Loucy (cell line): Measurements from ENCODE around the gene PALLD.
A peak's percentile ranks its signal among the peaks of the same experiment; 100 is the strongest.

Experiments
- H2AFZ ChIP-seq: fragments of 200-600 bp; sonication (generic); 2 replicates; pipeline ENCODE4 v1.6.0; 2016; ENCODE audit warnings: antibody characterized with exemption, mild to moderate bottlenecking, low read length, moderate library complexity
- H3F3A ChIP-seq: fragments of 200-600 bp; 2 replicates; pipeline ENCODE4 v1.6.0; 2016; ENCODE audit warnings: antibody characterized with exemption, low read depth, mild to moderate bottlenecking
- H3K27me3 ChIP-seq: fragments of 200-600 bp; sonication (generic); 2 replicates; pipeline ENCODE4 v1.6.1; 2014; ENCODE audit warnings: low read length, mild to moderate bottlenecking; ENCODE audit not compliant: insufficient read depth, poor library complexity, severe bottlenecking
- H3K36me3 ChIP-seq: fragments of 200-600 bp; sonication (generic); 2 replicates; pipeline ENCODE4 v1.6.1; 2016; ENCODE audit warnings: low read length; ENCODE audit not compliant: insufficient read depth
- H3K4me1 ChIP-seq: fragments of 200-600 bp; sonication (generic); 2 replicates; pipeline ENCODE4 v1.5.1; 2014; ENCODE audit warnings: low read length, mild to moderate bottlenecking; ENCODE audit not compliant: insufficient read depth, poor library complexity, severe bottlenecking
- H3K4me2 ChIP-seq: fragments of 200-600 bp; sonication (generic); 2 replicates; pipeline ENCODE4 v1.6.0; 2014; ENCODE audit warnings: antibody characterized with exemption, low read length, low read depth, mild to moderate bottlenecking; ENCODE audit not compliant: poor library complexity, severe bottlenecking
- H3K4me3 ChIP-seq: fragments of 200-600 bp; sonication (generic); 2 replicates; pipeline ENCODE4 v1.5.1; 2014; ENCODE audit warnings: low read length, mild to moderate bottlenecking, mixed read lengths; ENCODE audit not compliant: poor library complexity, severe bottlenecking
- H3K79me2 ChIP-seq: fragments of 200-600 bp; sonication (generic); 2 replicates; pipeline ENCODE4 v1.6.1; 2014; ENCODE audit warnings: low read length; ENCODE audit not compliant: insufficient read depth
- H3K9ac ChIP-seq: fragments of 200-600 bp; sonication (generic); 2 replicates; pipeline ENCODE4 v1.6.0; 2014; ENCODE audit warnings: mild to moderate bottlenecking, low read depth, low read length, moderate library complexity; ENCODE audit not compliant: poor library complexity, severe bottlenecking
- H3K9me2 ChIP-seq: fragments of 200-600 bp; sonication (generic); replicated peaks from 2 replicates; pipeline ENCODE4 v1.6.1; 2016; ENCODE audit warnings: low read depth, low read length, mixed read lengths
- H3K9me3 ChIP-seq: fragments of 200-600 bp; sonication (generic); 2 replicates; pipeline ENCODE4 v1.6.1; 2014; ENCODE audit warnings: mild to moderate bottlenecking, antibody characterized with exemption, low read length, low read depth; ENCODE audit not compliant: insufficient read depth
- H4K20me1 ChIP-seq: fragments of 200-600 bp; sonication (generic); 2 replicates; pipeline ENCODE4 v1.6.0; 2014; ENCODE audit warnings: antibody characterized with exemption, low read length, mild to moderate bottlenecking; ENCODE audit not compliant: insufficient read depth, poor library complexity, severe bottlenecking
- EZH2phosphoT487 ChIP-seq: fragments of 200-600 bp; IDR thresholded peaks from 2 replicates; pipeline ENCODE4 v1.6.1; 2018; ENCODE audit warnings: antibody characterized with exemption, mild to moderate bottlenecking, moderate library complexity, borderline replicate concordance
- TF ChIP-seq, protein P1 (sequence below): fragments of 200-600 bp; sonication (generic); conservative IDR thresholded peaks from 2 replicates; pipeline ENCODE4 v1.5.1; 2014; ENCODE audit warnings: mild to moderate bottlenecking, antibody characterized with exemption, low read length

The PALLD gene

DNA sequence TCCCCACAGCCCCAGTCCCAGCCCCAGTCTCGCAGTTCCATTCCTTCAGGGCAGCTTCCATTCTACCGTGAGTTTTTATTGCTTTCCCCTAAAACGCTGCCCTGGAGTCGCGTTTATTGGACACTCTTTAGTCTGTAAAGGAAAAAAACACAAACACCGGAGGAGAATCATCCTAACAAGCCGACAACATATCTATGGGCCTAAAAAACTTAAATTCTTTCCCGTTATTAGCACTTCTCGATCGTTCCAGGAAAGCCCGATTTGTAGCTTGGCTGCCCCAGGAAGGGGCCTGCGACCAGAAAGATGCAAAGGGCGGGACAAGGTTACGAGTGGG, 334.7 kb downstream of the PALLD start:
- peak overlapping the region; percentile 99 for H2AFZ ChIP-seq
- no peaks in the 10 kb centered on the region for H3F3A ChIP-seq
- TF ChIP-seq EZH2phosphoT487 = no peak
- TF ChIP-seq, protein P1, sequence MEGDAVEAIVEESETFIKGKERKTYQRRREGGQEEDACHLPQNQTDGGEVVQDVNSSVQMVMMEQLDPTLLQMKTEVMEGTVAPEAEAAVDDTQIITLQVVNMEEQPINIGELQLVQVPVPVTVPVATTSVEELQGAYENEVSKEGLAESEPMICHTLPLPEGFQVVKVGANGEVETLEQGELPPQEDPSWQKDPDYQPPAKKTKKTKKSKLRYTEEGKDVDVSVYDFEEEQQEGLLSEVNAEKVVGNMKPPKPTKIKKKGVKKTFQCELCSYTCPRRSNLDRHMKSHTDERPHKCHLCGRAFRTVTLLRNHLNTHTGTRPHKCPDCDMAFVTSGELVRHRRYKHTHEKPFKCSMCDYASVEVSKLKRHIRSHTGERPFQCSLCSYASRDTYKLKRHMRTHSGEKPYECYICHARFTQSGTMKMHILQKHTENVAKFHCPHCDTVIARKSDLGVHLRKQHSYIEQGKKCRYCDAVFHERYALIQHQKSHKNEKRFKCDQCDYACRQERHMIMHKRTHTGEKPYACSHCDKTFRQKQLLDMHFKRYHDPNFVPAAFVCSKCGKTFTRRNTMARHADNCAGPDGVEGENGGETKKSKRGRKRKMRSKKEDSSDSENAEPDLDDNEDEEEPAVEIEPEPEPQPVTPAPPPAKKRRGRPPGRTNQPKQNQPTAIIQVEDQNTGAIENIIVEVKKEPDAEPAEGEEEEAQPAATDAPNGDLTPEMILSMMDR = no peak
- H3K4me2 ChIP-seq = peak overlapping the region; percentile 91
- no peaks in the 10 kb centered on the region for H3K9me2 ChIP-seq
- H3K9ac ChIP-seq = peak overlapping the region; percentile 94
- H4K20me1 ChIP-seq = peaks cover 3% of the 10 kb centered on the region
- peak overlapping the region; percentile 96 for H3K4me3 ChIP-seq
- H3K36me3 ChIP-seq = no peaks in the 10 kb centered on the region
- H3K4me1 ChIP-seq = peaks cover 26% of the 10 kb centered on the region
- no peaks in the 10 kb centered on the region for H3K27me3 ChIP-seq
- no peaks in the 10 kb centered on the region for H3K9me3 ChIP-seq
- H3K79me2 ChIP-seq = peaks cover 36% of the 10 kb centered on the region

- H3K4me2 ChIP-seq = peak overlapping the region; percentile 91
- peak overlapping the region; percentile 94 for H3K9ac ChIP-seq
- no peaks in the 10 kb centered on the region for H3K36me3 ChIP-seq
- H2AFZ ChIP-seq = peak overlapping the region; percentile 99
- peaks cover 31% of the 10 kb centered on the region for H3K4me1 ChIP-seq
- H3K79me2 ChIP-seq = peaks cover 42% of the 10 kb centered on the region
- H3K4me3 ChIP-seq = peak overlapping the region; percentile 96
- H4K20me1 ChIP-seq = peaks cover 3% of the 10 kb centered on the region
- no peaks in the 10 kb centered on the region for H3K9me2 ChIP-seq
- no peaks in the 10 kb centered on the region for H3K9me3 ChIP-seq
- TF ChIP-seq, protein P1 = no peak
- TF ChIP-seq EZH2phosphoT487 = no peak
- no peaks in the 10 kb centered on the region for H3K27me3 ChIP-seq
- no peaks in the 10 kb centered on the region for H3F3A ChIP-seq
These were observed 335.3 kb downstream of the PALLD start for GRCh38 chr4:168831919-168832762.

DNA sequence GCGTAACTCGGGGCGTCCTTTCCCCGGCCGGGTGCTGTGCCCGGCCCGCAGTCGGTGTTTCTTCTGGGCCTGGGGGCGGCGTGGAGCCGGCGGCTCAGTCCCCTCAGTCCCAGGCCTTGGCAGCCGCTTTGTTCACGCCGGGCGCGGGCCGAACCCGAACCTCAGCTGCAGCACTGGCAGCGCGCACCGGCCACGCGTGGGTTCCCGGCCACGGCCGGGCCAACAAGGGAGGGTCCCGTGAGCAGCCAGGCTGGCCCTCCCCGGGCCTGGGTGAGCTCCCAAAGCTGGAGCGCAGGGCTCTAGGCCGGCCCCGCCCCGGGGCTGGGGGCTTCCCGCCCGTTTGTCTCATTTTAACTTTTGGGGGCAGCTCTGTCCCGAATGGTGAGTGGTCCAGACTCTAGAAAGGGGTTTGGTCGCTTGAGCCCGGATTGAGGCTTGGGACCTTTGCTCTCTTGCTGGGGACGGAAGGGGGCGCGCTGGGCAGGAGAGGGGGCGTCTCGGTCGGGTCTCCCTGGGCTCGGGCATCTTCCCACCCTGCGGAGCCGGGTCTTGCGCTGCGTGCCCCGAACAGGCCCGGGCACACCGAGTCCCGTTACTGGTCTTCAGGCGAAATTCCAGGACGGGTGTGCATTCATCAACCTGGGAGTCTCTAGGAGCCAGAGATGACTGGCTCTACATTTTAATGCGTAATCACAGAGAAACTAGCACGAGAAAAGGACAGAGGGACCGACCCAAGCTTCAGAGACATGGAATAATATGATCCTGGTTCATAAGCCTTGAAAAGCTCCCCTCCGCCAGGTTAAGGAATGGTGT, 336.1 kb downstream of the PALLD start:
- no peaks in the 10 kb centered on the region for H3K9me2 ChIP-seq
- H3K9ac ChIP-seq = peak overlapping the region; percentile 94
- H3K4me3 ChIP-seq = peak overlapping the region; percentile 96
- peaks cover 50% of the 10 kb centered on the region for H3K79me2 ChIP-seq
- H2AFZ ChIP-seq = peak overlapping the region; percentile 99; the same call in 1 of the 2 replicates
- no peak for TF ChIP-seq EZH2phosphoT487
- TF ChIP-seq, protein P1 = no peak
- H3F3A ChIP-seq = no peaks in the 10 kb centered on the region
- H3K9me3 ChIP-seq = no peaks in the 10 kb centered on the region
- peak overlapping the region; percentile 91 for H3K4me2 ChIP-seq
- no peaks in the 10 kb centered on the region for H3K27me3 ChIP-seq
- H3K4me1 ChIP-seq = peaks cover 37% of the 10 kb centered on the region
- H4K20me1 ChIP-seq = peaks cover 3% of the 10 kb centered on the region
- no peaks in the 10 kb centered on the region for H3K36me3 ChIP-seq
